ENCODE results near the gene AGMO.

- TF ChIP-seq CTCF (IDR thresholded peaks at IDR 0.05; ENCODE audit: low read length) (no peak), EZH2 (optimal IDR thresholded peaks at IDR 0.05; ENCODE audit: low read depth, low read length) (no peak)
These were observed 282.2 kb downstream of the AGMO start for GRCh38 chr7:15279640-15280039.
